Fibroblast of villous mesenchyme (primary cell): ENCODE results near the gene CDH20. TPM values are rescaled to one million over a fixed set of nuclear protein-coding genes. Genes with fewer than 3 reads are reported as not detected.

Experiments used
- DNase-seq: peaks from one replicate; pipeline ENCODE4 v3.0.0-alpha.2; 2010; ENCODE audit warnings: low read depth
- H3K4me3 ChIP-seq: 2 replicates; pipeline ENCODE4 v1.5.1; 2011; ENCODE audit warnings: low read depth, mild to moderate bottlenecking, low read length
- total RNA-seq: library from RNA; depleted of rRNA; stranded (reverse); fragments of >200 nt; gene quantifications from 2 replicates; pipeline ENCODE4 v1.2.3, GENCODE V29; 2012
- TF ChIP-seq, protein P1 (sequence below): IDR thresholded peaks from 2 replicates; pipeline ENCODE4 v1.5.1; 2012; ENCODE audit warnings: low read depth, mild to moderate bottlenecking, low read length; ENCODE audit not compliant: insufficient read depth

Gene CDH20
- total RNA-seq, 1 donor: under 0.01 TPM

GRCh38 chr18:61443081-61443725 lies 110.0 kb downstream of the CDH20 start:
- TF ChIP-seq, protein P1, sequence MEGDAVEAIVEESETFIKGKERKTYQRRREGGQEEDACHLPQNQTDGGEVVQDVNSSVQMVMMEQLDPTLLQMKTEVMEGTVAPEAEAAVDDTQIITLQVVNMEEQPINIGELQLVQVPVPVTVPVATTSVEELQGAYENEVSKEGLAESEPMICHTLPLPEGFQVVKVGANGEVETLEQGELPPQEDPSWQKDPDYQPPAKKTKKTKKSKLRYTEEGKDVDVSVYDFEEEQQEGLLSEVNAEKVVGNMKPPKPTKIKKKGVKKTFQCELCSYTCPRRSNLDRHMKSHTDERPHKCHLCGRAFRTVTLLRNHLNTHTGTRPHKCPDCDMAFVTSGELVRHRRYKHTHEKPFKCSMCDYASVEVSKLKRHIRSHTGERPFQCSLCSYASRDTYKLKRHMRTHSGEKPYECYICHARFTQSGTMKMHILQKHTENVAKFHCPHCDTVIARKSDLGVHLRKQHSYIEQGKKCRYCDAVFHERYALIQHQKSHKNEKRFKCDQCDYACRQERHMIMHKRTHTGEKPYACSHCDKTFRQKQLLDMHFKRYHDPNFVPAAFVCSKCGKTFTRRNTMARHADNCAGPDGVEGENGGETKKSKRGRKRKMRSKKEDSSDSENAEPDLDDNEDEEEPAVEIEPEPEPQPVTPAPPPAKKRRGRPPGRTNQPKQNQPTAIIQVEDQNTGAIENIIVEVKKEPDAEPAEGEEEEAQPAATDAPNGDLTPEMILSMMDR: no peak
- no peak for DNase-seq
- H3K4me3 ChIP-seq: no peak overlapping the region

DNA sequence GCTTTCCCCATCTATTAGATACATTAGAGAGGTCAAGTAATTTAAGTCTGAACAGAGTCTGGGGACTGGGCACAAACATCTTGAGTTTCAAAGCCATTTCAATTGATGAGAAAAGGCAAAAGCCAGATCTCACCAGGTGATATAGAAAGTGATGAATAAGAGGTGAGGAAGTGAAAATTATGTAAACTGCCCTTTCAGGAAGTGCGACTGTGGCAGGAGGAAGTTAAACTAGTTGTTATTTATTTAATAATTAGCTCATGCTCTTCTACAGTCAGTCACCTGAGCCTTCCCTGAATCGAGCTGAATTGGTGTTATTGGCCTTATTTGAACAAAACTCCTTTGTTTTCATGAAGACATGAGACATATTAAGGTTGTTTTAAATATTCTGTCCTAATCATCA lies 115.1 kb downstream of the CDH20 start:
- TF ChIP-seq, protein P1: no peak
- DNase-seq: no peak
- no peak overlapping the region for H3K4me3 ChIP-seq

- no peak overlapping the region for H3K4me3 ChIP-seq
- TF ChIP-seq, protein P1: no peak
- DNase-seq: no peak
These were observed 126.8 kb downstream of the CDH20 start for GRCh38 chr18:61459896-61460648.

DNA sequence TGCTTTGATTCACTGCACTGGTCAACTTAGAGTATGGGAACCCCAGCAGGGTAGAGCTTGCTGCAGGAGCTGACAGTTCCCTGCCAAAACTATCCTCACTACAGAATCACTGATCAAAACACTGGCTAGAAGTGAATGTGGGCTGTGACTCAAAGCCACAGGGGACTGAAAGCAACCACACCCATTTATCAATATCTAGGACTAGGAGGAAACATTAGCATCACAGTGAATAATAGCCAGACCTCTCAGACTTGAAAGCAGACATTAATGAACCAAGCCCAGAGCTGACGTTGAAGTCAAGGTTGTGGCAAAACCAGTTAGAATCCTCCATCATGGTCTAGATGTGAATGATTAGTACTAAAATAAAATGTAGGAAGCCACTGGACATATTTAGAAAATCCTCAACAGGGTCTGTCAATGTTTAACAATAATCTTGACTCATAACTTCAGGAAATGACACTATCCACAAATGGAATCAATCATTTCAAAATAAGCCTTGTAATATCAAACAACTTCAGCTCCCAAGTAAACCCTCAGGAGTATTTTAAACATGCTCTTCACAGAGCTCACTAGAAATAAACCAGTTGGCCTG lies 131.4 kb downstream of the CDH20 start:
- TF ChIP-seq, protein P1: no peak
- DNase-seq: no peak
- H3K4me3 ChIP-seq: no peak overlapping the region

DNA sequence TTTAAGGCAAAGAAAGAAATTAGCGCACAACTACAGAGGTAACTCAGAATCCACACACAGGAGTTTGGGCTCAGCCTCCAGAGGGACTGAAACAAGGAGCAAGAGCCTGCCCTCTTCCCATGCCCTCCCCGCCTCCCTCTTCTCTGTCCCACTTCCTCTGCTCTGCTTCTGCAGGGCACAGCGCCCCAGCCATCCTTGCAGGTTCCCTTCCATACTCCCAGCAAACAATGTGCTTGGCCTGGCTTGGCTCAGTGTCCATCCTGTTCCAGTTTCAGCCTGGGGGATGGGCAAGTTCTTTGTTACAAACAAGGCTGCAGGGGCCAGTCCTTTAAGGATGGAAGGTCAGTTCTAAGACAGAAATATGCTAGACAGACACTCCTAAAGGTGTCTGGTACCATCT lies 133.5 kb downstream of the CDH20 start:
- no peak for DNase-seq
- TF ChIP-seq, protein P1: no peak
- H3K4me3 ChIP-seq: no peak overlapping the region

DNA sequence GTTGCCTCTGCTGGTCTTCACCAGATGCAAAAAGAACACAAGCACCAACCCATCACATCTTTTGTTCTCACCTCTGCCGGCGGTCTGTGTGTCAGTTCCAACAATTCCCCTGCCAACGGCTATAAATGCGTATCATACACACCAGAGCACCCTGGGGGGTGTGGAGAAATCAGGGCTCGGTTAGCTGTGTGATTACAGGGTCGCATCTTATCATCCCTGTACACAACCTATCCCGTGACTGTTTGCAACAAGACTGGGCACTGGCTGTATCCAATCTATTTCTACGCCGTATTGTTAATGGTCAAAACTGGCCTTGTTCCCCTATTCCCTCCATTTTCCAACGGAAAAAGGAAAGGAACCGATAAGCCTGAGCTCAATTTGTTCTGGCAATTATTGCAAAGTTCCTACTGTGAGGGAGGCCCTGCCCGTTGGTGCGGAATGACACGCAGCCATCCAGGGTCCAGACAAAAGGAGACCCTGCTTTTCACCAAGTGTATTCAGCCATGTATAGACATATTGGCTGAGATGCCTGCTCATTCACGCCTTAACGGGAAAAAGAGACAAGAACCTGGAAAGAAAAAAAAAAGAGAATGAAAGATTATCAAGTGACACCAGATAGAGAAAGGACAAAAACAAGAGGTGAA lies 136.9 kb downstream of the CDH20 start:
- TF ChIP-seq, protein P1: no peak
- DNase-seq: no peak
- H3K4me3 ChIP-seq: no peak overlapping the region
